ENCODE results near the gene CMC2.

CMC2 gene

DNA sequence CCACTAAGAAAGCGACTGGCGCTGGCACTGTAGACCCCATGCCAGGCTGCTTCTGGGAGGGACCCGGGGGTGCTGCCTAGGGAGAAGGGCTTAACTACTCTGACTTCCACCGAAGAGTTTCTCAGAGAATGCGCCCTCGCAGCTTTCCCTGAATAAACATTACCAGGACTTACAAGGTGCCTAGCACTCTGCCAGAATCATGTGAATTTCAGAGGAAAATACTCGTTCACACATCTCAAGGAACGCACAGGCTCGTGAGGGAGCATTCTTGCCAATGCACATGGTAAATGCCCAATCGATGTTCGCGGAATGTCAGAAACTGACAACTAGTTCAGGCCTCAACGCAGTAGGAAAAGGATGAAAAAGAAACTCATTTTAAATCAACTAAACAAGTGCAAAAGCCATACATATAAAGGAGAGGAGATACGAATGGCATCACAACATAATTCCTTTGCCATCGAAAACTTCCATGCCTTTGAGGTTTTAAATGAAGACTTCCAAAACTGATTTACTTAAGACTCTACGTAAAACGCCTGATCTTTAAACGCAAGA, 999 bp downstream of the CMC2 start:
- TF ChIP-seq SIN3A (IDR thresholded peaks at IDR 0.05; ENCODE audit: borderline replicate concordance, insufficient read depth, low read length) (no peak), POLR2AphosphoS5 (IDR thresholded peaks at IDR 0.05; ENCODE audit: low read depth, low read length) (no peak), FOXP2 (optimal IDR thresholded peaks at IDR 0.05; ENCODE audit: borderline replicate concordance, extremely low read depth, extremely low read length, insufficient read depth) (no peak), TAF1 (IDR thresholded peaks at IDR 0.05; ENCODE audit: borderline replicate concordance, insufficient read depth, low read length) (no peak)
- TF ChIP-seq, protein P1, sequence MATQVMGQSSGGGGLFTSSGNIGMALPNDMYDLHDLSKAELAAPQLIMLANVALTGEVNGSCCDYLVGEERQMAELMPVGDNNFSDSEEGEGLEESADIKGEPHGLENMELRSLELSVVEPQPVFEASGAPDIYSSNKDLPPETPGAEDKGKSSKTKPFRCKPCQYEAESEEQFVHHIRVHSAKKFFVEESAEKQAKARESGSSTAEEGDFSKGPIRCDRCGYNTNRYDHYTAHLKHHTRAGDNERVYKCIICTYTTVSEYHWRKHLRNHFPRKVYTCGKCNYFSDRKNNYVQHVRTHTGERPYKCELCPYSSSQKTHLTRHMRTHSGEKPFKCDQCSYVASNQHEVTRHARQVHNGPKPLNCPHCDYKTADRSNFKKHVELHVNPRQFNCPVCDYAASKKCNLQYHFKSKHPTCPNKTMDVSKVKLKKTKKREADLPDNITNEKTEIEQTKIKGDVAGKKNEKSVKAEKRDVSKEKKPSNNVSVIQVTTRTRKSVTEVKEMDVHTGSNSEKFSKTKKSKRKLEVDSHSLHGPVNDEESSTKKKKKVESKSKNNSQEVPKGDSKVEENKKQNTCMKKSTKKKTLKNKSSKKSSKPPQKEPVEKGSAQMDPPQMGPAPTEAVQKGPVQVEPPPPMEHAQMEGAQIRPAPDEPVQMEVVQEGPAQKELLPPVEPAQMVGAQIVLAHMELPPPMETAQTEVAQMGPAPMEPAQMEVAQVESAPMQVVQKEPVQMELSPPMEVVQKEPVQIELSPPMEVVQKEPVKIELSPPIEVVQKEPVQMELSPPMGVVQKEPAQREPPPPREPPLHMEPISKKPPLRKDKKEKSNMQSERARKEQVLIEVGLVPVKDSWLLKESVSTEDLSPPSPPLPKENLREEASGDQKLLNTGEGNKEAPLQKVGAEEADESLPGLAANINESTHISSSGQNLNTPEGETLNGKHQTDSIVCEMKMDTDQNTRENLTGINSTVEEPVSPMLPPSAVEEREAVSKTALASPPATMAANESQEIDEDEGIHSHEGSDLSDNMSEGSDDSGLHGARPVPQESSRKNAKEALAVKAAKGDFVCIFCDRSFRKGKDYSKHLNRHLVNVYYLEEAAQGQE (IDR thresholded peaks at IDR 0.05; ENCODE audit: insufficient read depth in 1 of 2, low read depth in 2 of 2, low read length in 2 of 2), result no peak

DNA sequence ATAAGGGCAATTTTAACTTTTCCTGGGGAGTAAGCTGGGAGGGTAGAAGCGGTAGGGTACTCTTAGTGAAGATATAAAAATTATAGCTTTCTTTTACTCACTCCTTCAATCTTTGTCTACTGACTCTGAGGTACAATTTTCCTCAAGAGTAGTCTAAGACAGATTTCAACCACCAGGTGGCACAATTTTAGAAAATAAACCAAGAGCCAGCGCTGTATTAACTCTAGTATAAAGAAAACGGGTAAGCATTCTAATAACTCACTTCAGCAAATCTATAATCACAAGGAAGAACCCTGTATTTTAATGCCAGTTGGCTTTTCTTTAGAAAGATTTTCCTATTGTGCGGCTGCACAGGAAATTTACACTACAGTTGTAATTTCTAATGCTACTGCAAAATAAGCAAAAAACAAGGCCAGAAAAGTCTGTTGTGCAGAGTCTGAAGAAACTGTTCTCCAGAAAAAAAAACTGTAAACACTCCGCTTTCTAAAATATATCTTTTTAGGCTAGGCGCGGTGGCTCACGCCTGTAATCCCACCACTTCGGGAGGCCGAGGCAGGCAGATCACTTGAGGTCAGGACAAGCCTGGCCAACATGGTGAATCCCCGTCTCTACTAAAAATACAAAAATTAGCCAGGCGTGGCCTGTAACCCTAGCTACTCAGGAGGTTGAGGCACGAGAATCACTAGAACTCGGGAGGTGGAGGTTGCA, 1.9 kb downstream of the CMC2 start:
- TF ChIP-seq, protein P1 (IDR thresholded peaks at IDR 0.05; ENCODE audit: insufficient read depth in 1 of 2, low read depth in 2 of 2, low read length in 2 of 2), result no peak
- TF ChIP-seq FOXP2 (optimal IDR thresholded peaks at IDR 0.05; ENCODE audit: borderline replicate concordance, extremely low read depth, extremely low read length, insufficient read depth), result no peak
- TF ChIP-seq TAF1 (IDR thresholded peaks at IDR 0.05; ENCODE audit: borderline replicate concordance, insufficient read depth, low read length), result no peak
- no peak for TF ChIP-seq POLR2AphosphoS5 (IDR thresholded peaks at IDR 0.05; ENCODE audit: low read depth, low read length)
- no peak for TF ChIP-seq SIN3A (IDR thresholded peaks at IDR 0.05; ENCODE audit: borderline replicate concordance, insufficient read depth, low read length)

DNA sequence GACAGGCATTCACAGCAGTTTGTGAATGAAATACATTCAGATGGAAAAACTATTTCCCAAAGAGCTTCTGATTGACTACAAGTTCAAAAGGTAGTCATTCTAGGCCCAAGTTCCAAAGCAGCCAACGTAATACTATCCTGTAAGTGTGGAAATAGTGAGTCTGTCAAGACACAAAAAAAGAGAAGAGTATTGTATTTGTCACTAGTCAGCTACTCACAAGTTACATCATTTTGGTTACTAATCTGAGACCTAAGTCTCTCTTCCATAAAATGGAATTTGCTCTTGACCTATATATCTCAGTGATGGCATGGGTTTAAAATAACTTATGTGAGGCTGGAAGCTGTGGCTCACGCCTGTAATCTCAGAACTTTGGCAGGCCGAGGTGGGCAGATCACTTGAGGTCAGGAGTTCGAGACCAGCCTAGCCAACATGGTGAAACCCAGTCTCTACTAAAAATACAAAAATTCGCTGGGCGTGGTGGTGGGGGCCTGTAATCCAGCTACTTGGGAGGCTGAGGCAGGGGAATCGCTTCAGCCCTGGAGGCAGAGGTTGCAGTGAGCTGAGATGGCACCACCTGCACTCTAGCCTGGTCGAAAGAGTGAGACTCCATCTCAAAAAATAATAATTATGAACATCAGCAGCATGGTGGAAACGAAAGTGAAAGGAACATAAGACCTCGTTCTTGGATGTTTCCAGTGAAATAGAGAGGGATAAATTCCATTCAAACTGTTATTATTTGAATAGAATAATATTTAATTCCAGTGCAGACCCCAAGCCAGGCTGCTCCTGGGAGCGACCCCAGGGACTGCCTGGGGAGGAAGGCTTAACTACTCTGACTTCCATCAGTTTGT, 2.9 kb downstream of the CMC2 start:
- TF ChIP-seq SIN3A (IDR thresholded peaks at IDR 0.05; ENCODE audit: borderline replicate concordance, insufficient read depth, low read length) (no peak), POLR2AphosphoS5 (IDR thresholded peaks at IDR 0.05; ENCODE audit: low read depth, low read length) (no peak), FOXP2 (optimal IDR thresholded peaks at IDR 0.05; ENCODE audit: borderline replicate concordance, extremely low read depth, extremely low read length, insufficient read depth) (no peak), TAF1 (IDR thresholded peaks at IDR 0.05; ENCODE audit: borderline replicate concordance, insufficient read depth, low read length) (no peak)
- TF ChIP-seq, protein P1 (IDR thresholded peaks at IDR 0.05; ENCODE audit: insufficient read depth in 1 of 2, low read depth in 2 of 2, low read length in 2 of 2), result no peak

DNA sequence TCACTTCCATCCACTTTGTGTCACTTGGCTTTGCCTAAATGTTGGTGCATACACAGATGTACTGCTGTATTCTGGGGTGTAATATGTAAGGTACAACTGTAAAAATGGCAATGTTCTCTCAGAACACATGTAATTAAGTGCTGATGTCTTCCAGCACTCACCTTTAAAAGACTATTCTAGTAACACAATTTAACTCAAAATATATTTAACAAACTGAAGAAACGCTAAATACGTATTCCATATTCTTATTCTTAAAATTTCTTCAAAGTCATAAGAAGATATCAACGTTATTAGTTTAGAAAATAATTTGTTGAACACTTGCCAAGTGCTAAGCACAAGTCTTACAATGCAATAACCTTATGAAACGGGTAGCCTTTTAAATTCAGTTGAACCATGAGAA, 3.6 kb downstream of the CMC2 start:
- TF ChIP-seq TAF1 (IDR thresholded peaks at IDR 0.05; ENCODE audit: borderline replicate concordance, insufficient read depth, low read length), result no peak
- TF ChIP-seq, protein P1 (IDR thresholded peaks at IDR 0.05; ENCODE audit: insufficient read depth in 1 of 2, low read depth in 2 of 2, low read length in 2 of 2), result no peak
- TF ChIP-seq FOXP2 (optimal IDR thresholded peaks at IDR 0.05; ENCODE audit: borderline replicate concordance, extremely low read depth, extremely low read length, insufficient read depth), result no peak
- TF ChIP-seq POLR2AphosphoS5 (IDR thresholded peaks at IDR 0.05; ENCODE audit: low read depth, low read length), result no peak
- TF ChIP-seq SIN3A (IDR thresholded peaks at IDR 0.05; ENCODE audit: borderline replicate concordance, insufficient read depth, low read length), result no peak
